Osteoblast (primary cell): ENCODE results near the gene ANO2. TPM values are rescaled to one million over a fixed set of nuclear protein-coding genes. Genes with fewer than 3 reads are reported as not detected.

ENCODE experiments used
- DNase-seq: peaks from one replicate; pipeline ENCODE4 v3.0.0; 2011; ENCODE audit warnings: low spot score, mixed read lengths; ENCODE audit not compliant: insufficient read length; ENCODE audit errors: missing footprints
- H2AFZ ChIP-seq: 2 replicates; pipeline ENCODE4 v1.6.0; 2011; ENCODE audit warnings: mild to moderate bottlenecking, low read length
- H3K27ac ChIP-seq: 2 replicates; pipeline ENCODE4 v1.5.1; 2011; ENCODE audit warnings: mild to moderate bottlenecking, low read depth, low read length, moderate library complexity
- H3K27me3 ChIP-seq: 2 replicates; pipeline ENCODE4 v1.6.0; 2012; ENCODE audit warnings: mild to moderate bottlenecking, control low read depth, inconsistent platforms, low read length, moderate library complexity; ENCODE audit not compliant: insufficient read depth
- H3K36me3 ChIP-seq: 2 replicates; pipeline ENCODE4 v1.5.1; 2011; ENCODE audit warnings: mild to moderate bottlenecking, low read length, control low read depth, moderate library complexity; ENCODE audit not compliant: insufficient read depth
- H3K4me1 ChIP-seq: 2 replicates; pipeline ENCODE4 v1.5.1; 2011; ENCODE audit warnings: mild to moderate bottlenecking, low read length, control low read depth, moderate library complexity; ENCODE audit not compliant: insufficient read depth
- H3K4me2 ChIP-seq: 2 replicates; pipeline ENCODE4 v1.6.0; 2011; ENCODE audit warnings: mild to moderate bottlenecking, low read length; ENCODE audit not compliant: insufficient read depth
- H3K4me3 ChIP-seq: fragments of 200-600 bp; sonication (generic); 3 replicates; pipeline ENCODE4 v1.5.1; 2012; ENCODE audit warnings: mild to moderate bottlenecking, low read length, inconsistent platforms; ENCODE audit not compliant: insufficient read depth
- H3K79me2 ChIP-seq: 2 replicates; pipeline ENCODE4 v1.6.0; 2012; ENCODE audit warnings: mild to moderate bottlenecking, low read length, control low read depth, inconsistent platforms; ENCODE audit not compliant: insufficient read depth
- H3K9me3 ChIP-seq: 2 replicates; pipeline ENCODE4 v1.5.1; 2011; ENCODE audit warnings: low read depth, low read length, control low read depth
- H4K20me1 ChIP-seq: 2 replicates; pipeline ENCODE4 v1.6.0; 2012; ENCODE audit warnings: mild to moderate bottlenecking, low read length, control low read depth; ENCODE audit not compliant: insufficient read depth
- CTCF ChIP-seq: IDR thresholded peaks from 2 replicates; pipeline ENCODE4 v1.5.1; 2011; ENCODE audit warnings: mild to moderate bottlenecking, low read depth, low read length, moderate library complexity; ENCODE audit errors: extremely low read depth
- total RNA-seq: library from RNA; depleted of rRNA; stranded (reverse); fragments of >200 nt; gene quantifications from 2 replicates; pipeline ENCODE4 v1.2.3, GENCODE V29; 2012

Gene ANO2
- total RNA-seq, 1 donor, result under 0.01 TPM

- no peak overlapping the region for H2AFZ ChIP-seq
- no peaks in the 10 kb centered on the region for H3K9me3 ChIP-seq
- H3K4me1 ChIP-seq, result no peaks in the 10 kb centered on the region
- H3K4me3 ChIP-seq, result no peak overlapping the region
- H3K27me3 ChIP-seq, result no peaks in the 10 kb centered on the region
- H3K4me2 ChIP-seq, result no peak overlapping the region
- H3K36me3 ChIP-seq, result no peaks in the 10 kb centered on the region
- H4K20me1 ChIP-seq, result no peaks in the 10 kb centered on the region
- no peak for TF ChIP-seq CTCF
- H3K27ac ChIP-seq, result no peak overlapping the region
- no peaks in the 10 kb centered on the region for H3K79me2 ChIP-seq
- peak; percentile 53 for DNase-seq
Measured at GRCh38 chr12:5562581-5562980, 382.5 kb downstream of the ANO2 start.

- no peaks in the 10 kb centered on the region for H4K20me1 ChIP-seq
- H2AFZ ChIP-seq, result no peak overlapping the region
- H3K79me2 ChIP-seq, result no peaks in the 10 kb centered on the region
- no peak overlapping the region for H3K4me2 ChIP-seq
- no peaks in the 10 kb centered on the region for H3K36me3 ChIP-seq
- peak; percentile 35 for DNase-seq
- H3K27ac ChIP-seq, result no peak overlapping the region
- no peak overlapping the region for H3K4me3 ChIP-seq
- H3K27me3 ChIP-seq, result no peaks in the 10 kb centered on the region
- no peak for TF ChIP-seq CTCF
- H3K4me1 ChIP-seq, result no peaks in the 10 kb centered on the region
- no peaks in the 10 kb centered on the region for H3K9me3 ChIP-seq
Measured at GRCh38 chr12:5561846-5562245, 383.2 kb downstream of the ANO2 start.

GRCh38 chr12:5561057-5561456 is 384.0 kb downstream of the ANO2 start:
- Histone ChIP-seq H3K9me3 (no peaks in the 10 kb centered on the region), H3K4me2 (no peak overlapping the region), H3K4me1 (no peaks in the 10 kb centered on the region), H3K36me3 (no peaks in the 10 kb centered on the region), H4K20me1 (no peaks in the 10 kb centered on the region), H3K79me2 (no peaks in the 10 kb centered on the region), H3K27ac (no peak overlapping the region), H3K27me3 (no peaks in the 10 kb centered on the region), H2AFZ (no peak overlapping the region), H3K4me3 (no peak overlapping the region)
- TF ChIP-seq CTCF, result no peak
- DNase-seq, result peak; percentile 21

DNA sequence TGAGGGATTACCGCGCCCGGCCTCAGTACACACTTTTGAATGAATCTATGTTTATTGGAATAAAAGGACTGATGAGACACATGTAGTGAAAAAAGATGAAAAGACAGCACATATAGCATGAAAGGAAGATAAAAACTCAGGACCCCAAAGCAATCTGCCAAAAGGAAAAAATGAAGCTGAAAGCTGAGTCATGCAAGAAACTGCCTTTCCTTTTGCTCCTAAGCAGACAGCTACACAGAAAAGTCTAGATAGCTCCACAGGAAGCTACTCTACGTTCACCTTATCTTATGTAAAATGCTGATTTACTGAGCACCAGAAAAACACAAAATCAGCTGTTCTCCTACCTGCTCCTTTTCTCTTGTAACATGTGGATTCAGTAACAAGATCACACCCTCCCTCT is 384.8 kb downstream of the ANO2 start:
- Histone ChIP-seq H3K27ac (no peak overlapping the region), H3K79me2 (no peaks in the 10 kb centered on the region), H4K20me1 (no peaks in the 10 kb centered on the region), H3K36me3 (no peaks in the 10 kb centered on the region), H3K27me3 (no peaks in the 10 kb centered on the region), H2AFZ (no peak overlapping the region), H3K9me3 (no peaks in the 10 kb centered on the region), H3K4me3 (no peak overlapping the region), H3K4me1 (no peaks in the 10 kb centered on the region), H3K4me2 (no peak overlapping the region)
- no peak for TF ChIP-seq CTCF
- no peak for DNase-seq
